WTC11 (cell line): ENCODE measurements around the gene PROP1. TPM values are rescaled to one million over a fixed set of nuclear protein-coding genes. Genes with fewer than 3 reads are reported as not detected.
"Not testable (repeated sequence)": the region's sequence is repeated elsewhere in the genome, so short reads cannot be mapped to it uniquely, and the experiment has no call there.

Experiments used
- ATAC-seq: fragments of 200-7000 bp; cut with Tn5 transposase; 2 replicates; pipeline ENCODE4 v1.10.0; 2021; ENCODE audit warnings: mild to moderate bottlenecking, moderate library complexity
- CTCF ChIA-PET: fragments of 300-600 bp; sonication (Branson Sonifier 250); formaldehyde crosslinking; loops from one replicate; lab custom pipeline; 2021; ENCODE audit warnings: antibody characterized with exemption; lab: Charles Lee
- POLR2A ChIA-PET: fragments of 350-600 bp; sonication (Branson Sonifier 250); formaldehyde crosslinking; loops from one replicate; lab custom pipeline; 2021; ENCODE audit warnings: antibody characterized with exemption; lab: Charles Lee
- DNase-seq: peaks from one replicate; pipeline ENCODE4 v3.0.0; 2021; ENCODE audit warnings: low spot score
- H3K27ac Mint-ChIP-seq: 2 replicates; pipeline ENCODE4 v1.8.0; 2021; ENCODE audit warnings: mixed read lengths
- H3K27me3 Mint-ChIP-seq: 2 replicates; pipeline ENCODE4 v1.8.0; 2021; ENCODE audit warnings: low read depth, mild to moderate bottlenecking, moderate library complexity, mixed read lengths
- H3K36me3 Mint-ChIP-seq: 2 replicates; pipeline ENCODE4 v1.8.0; 2021; ENCODE audit warnings: mixed read lengths
- H3K4me1 Mint-ChIP-seq: 2 replicates; pipeline ENCODE4 v1.8.0; 2022; ENCODE audit warnings: mixed read lengths
- H3K4me3 Mint-ChIP-seq: 2 replicates; pipeline ENCODE4 v1.8.0; 2021; ENCODE audit warnings: mild to moderate bottlenecking, moderate library complexity, mixed read lengths
- H3K9me3 Mint-ChIP-seq: 2 replicates; pipeline ENCODE4 v1.8.0; 2021; ENCODE audit warnings: mixed read lengths
- ATF1 ChIP-seq: sonication (generic); formaldehyde crosslinking; IDR thresholded peaks from 2 replicates; pipeline ENCODE4 v1.8.1; 2023; ENCODE audit warnings: mild to moderate bottlenecking, moderate library complexity, missing genetic modification reagents
- CDX4 ChIP-seq: fragments of 250-450 bp; sonication (Bioruptor Pico); IDR thresholded peaks from 2 replicates; pipeline ENCODE4 v1.9.0; 2021; ENCODE audit warnings: moderate library complexity, mild to moderate bottlenecking, inconsistent platforms, borderline replicate concordance
- E2F1 ChIP-seq: sonication (generic); formaldehyde crosslinking; IDR thresholded peaks from 2 replicates; pipeline ENCODE4 v1.8.0; 2022; ENCODE audit warnings: mild to moderate bottlenecking, missing genetic modification reagents
- E2F5 ChIP-seq: sonication (generic); formaldehyde crosslinking; IDR thresholded peaks from 2 replicates; pipeline ENCODE4 v1.8.1; 2022; ENCODE audit warnings: mild to moderate bottlenecking, moderate library complexity, missing genetic modification reagents
- ELF4 ChIP-seq: sonication (generic); formaldehyde crosslinking; IDR thresholded peaks from 2 replicates; pipeline ENCODE4 v1.8.1; 2022; ENCODE audit warnings: low read depth, mild to moderate bottlenecking, moderate library complexity, missing genetic modification reagents
- ERG ChIP-seq: fragments of 250-450 bp; sonication (Bioruptor Pico); IDR thresholded peaks from 2 replicates; pipeline ENCODE4 v1.8.0; 2021; ENCODE audit warnings: mild to moderate bottlenecking
- GABPB1 ChIP-seq: sonication (generic); formaldehyde crosslinking; IDR thresholded peaks from 2 replicates; pipeline ENCODE4 v1.8.1; 2023; ENCODE audit warnings: mild to moderate bottlenecking, missing genetic modification reagents
- JAZF1 ChIP-seq: fragments of 250-450 bp; sonication (Bioruptor Pico); IDR thresholded peaks from 2 replicates; pipeline ENCODE4 v1.9.0; 2021; ENCODE audit warnings: moderate library complexity, mild to moderate bottlenecking, inconsistent platforms
- NFE2L1 ChIP-seq: sonication (generic); formaldehyde crosslinking; IDR thresholded peaks from 2 replicates; pipeline ENCODE4 v1.8.1; 2023; ENCODE audit warnings: missing genetic modification reagents
- NFYB ChIP-seq: sonication (generic); formaldehyde crosslinking; conservative IDR thresholded peaks from 2 replicates; pipeline ENCODE4 v1.8.0; 2022; ENCODE audit warnings: low read depth, missing genetic modification reagents
- SMAD3 ChIP-seq: sonication (generic); formaldehyde crosslinking; IDR thresholded peaks from 2 replicates; pipeline ENCODE4 v1.8.0; 2022; ENCODE audit warnings: missing genetic modification reagents, mild to moderate bottlenecking, borderline replicate concordance
- SMAD4 ChIP-seq: sonication (generic); formaldehyde crosslinking; IDR thresholded peaks from 2 replicates; pipeline ENCODE4 v1.8.0; 2022; ENCODE audit warnings: mild to moderate bottlenecking, missing genetic modification reagents
- TEAD4 ChIP-seq: sonication (generic); formaldehyde crosslinking; IDR thresholded peaks from 2 replicates; pipeline ENCODE4 v1.8.0; 2022; ENCODE audit warnings: mild to moderate bottlenecking, missing genetic modification reagents
- ZBTB21 ChIP-seq: sonication (generic); formaldehyde crosslinking; IDR thresholded peaks from 2 replicates; pipeline ENCODE4 v1.8.1; 2023; ENCODE audit warnings: mild to moderate bottlenecking, missing genetic modification reagents, borderline replicate concordance
- ZNF121 ChIP-seq: sonication (generic); formaldehyde crosslinking; IDR thresholded peaks from 2 replicates; pipeline ENCODE4 v1.8.0; 2023; ENCODE audit warnings: missing genetic modification reagents
- ZNF396 ChIP-seq: fragments of 250-450 bp; sonication (Bioruptor Pico); IDR thresholded peaks from 2 replicates; pipeline ENCODE4 v1.8.0; 2021; ENCODE audit warnings: mild to moderate bottlenecking, moderate library complexity, borderline replicate concordance
- ZNF425 ChIP-seq: fragments of 250-450 bp; sonication (Bioruptor Pico); conservative IDR thresholded peaks from 2 replicates; pipeline ENCODE4 v1.9.0; 2021; ENCODE audit warnings: mild to moderate bottlenecking
- total RNA-seq: library from RNA; stranded (reverse); gene quantifications from 3 replicates; pipeline ENCODE4 v1.2.3, GENCODE V29; 2021
- TF ChIP-seq, protein P1 (sequence below): sonication (generic); formaldehyde crosslinking; IDR thresholded peaks from 2 replicates; pipeline ENCODE4 v1.8.1; 2023; ENCODE audit warnings: mild to moderate bottlenecking, moderate library complexity, missing genetic modification reagents
- TF ChIP-seq, protein P2 (sequence below): sonication (generic); formaldehyde crosslinking; IDR thresholded peaks from 2 replicates; pipeline ENCODE4 v1.8.1; 2022; ENCODE audit warnings: low read depth, missing genetic modification reagents, borderline replicate concordance
- TF ChIP-seq, protein P3 (sequence below): sonication (generic); formaldehyde crosslinking; conservative IDR thresholded peaks from 2 replicates; pipeline ENCODE4 v1.8.1; 2023; ENCODE audit warnings: mild to moderate bottlenecking, low read depth, missing genetic modification reagents, moderate library complexity

Gene PROP1
- total RNA-seq, 1 experiment from 2014 or later = not detected

DNA sequence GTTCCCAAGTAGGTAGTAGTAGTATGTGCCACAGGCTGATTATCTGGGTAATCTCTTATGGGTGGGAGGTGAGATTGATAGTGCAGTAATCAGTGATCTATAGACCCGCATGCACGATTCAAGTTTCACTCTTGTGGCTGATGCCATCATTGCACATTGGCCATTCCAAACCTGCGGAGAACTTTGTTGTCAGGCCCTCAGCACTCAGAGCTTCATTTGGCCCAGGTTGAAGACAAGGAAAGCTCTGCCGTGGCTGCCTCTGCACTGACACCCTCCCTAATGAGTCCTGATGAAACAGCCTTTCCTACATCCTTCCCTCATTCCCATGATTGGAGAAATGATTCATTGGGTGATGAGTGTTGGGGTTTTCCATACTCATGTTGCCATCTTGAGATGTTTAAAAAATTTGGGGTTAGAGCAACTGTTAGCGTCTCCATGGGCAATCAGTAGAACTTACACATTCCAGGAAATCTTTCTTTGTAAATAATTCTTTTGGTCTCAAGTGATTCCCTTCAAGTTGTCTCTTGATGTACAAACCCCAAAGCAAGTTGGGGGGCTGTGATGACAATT is 22.9 kb downstream of the PROP1 start:
- DNase-seq (no peak), ATAC-seq (no peak)
- H3K27me3 Mint-ChIP-seq = peaks cover 29% of the 10 kb centered on the region
- H3K27ac Mint-ChIP-seq = no peak overlapping the region
- no peaks in the 10 kb centered on the region for H3K4me1 Mint-ChIP-seq
- TF ChIP-seq E2F1 (CRISPR knock-in tag) (no peak), NFYB (CRISPR knock-in tag) (no peak), ZNF121 (CRISPR knock-in tag) (no peak), JAZF1 (CRISPR knock-in tag) (no peak)
- peaks cover 32% of the 10 kb centered on the region for H3K36me3 Mint-ChIP-seq
- H3K4me3 Mint-ChIP-seq = no peak overlapping the region
- CTCF ChIA-PET = no interaction called here
- H3K9me3 Mint-ChIP-seq = peaks cover 56% of the 10 kb centered on the region
- POLR2A ChIA-PET = no interaction called here

DNA sequence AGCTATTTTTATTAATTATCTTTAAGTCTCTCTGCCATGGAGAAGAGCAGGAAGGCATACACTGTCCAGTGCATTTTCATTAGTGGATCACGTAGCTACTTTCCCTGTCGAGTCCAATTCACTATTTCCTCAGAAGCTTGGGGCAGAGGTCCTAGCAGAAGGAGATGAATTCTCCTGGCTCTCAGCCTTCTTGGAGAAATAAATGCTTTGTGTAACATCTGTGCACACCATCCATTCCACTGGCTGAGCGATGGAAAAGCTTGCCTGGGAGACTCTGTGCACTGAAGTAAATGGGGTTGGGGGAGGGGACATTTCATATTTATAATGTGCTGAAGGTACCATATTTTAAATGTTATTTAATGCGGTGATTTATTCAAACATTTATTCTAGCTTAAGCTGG is 23.4 kb downstream of the PROP1 start:
- no peaks in the 10 kb centered on the region for H3K4me1 Mint-ChIP-seq
- CTCF ChIA-PET = no interaction called here
- ATAC-seq (no peak), DNase-seq (no peak)
- H3K36me3 Mint-ChIP-seq = peaks cover 32% of the 10 kb centered on the region
- peaks cover 56% of the 10 kb centered on the region for H3K9me3 Mint-ChIP-seq
- peaks cover 29% of the 10 kb centered on the region for H3K27me3 Mint-ChIP-seq
- H3K27ac Mint-ChIP-seq = no peak overlapping the region
- H3K4me3 Mint-ChIP-seq = no peak overlapping the region
- POLR2A ChIA-PET = no interaction called here
- TF ChIP-seq ZNF425 (no peak), ZBTB21 (no peak), E2F5 (CRISPR knock-in tag) (no peak), ERG (CRISPR knock-in tag) (no peak), ELF4 (CRISPR knock-in tag) (no peak), ATF1 (no peak), ZNF396 (CRISPR knock-in tag) (no peak), TEAD4 (CRISPR knock-in tag) (no peak), SMAD3 (no peak), NFE2L1 (no peak), SMAD4 (no peak), GABPB1 (CRISPR knock-in tag) (no peak), CDX4 (CRISPR knock-in tag) (no peak)
- TF ChIP-seq, protein P1, sequence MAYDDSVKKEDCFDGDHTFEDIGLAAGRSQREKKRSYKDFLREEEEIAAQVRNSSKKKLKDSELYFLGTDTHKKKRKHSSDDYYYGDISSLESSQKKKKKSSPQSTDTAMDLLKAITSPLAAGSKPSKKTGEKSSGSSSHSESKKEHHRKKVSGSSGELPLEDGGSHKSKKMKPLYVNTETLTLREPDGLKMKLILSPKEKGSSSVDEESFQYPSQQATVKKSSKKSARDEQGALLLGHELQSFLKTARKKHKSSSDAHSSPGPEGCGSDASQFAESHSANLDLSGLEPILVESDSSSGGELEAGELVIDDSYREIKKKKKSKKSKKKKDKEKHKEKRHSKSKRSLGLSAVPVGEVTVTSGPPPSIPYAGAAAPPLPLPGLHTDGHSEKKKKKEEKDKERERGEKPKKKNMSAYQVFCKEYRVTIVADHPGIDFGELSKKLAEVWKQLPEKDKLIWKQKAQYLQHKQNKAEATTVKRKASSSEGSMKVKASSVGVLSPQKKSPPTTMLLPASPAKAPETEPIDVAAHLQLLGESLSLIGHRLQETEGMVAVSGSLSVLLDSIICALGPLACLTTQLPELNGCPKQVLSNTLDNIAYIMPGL = no peak
- TF ChIP-seq, protein P2, sequence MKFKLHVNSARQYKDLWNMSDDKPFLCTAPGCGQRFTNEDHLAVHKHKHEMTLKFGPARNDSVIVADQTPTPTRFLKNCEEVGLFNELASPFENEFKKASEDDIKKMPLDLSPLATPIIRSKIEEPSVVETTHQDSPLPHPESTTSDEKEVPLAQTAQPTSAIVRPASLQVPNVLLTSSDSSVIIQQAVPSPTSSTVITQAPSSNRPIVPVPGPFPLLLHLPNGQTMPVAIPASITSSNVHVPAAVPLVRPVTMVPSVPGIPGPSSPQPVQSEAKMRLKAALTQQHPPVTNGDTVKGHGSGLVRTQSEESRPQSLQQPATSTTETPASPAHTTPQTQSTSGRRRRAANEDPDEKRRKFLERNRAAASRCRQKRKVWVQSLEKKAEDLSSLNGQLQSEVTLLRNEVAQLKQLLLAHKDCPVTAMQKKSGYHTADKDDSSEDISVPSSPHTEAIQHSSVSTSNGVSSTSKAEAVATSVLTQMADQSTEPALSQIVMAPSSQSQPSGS (CRISPR knock-in tag) = no peak
- TF ChIP-seq, protein P3, sequence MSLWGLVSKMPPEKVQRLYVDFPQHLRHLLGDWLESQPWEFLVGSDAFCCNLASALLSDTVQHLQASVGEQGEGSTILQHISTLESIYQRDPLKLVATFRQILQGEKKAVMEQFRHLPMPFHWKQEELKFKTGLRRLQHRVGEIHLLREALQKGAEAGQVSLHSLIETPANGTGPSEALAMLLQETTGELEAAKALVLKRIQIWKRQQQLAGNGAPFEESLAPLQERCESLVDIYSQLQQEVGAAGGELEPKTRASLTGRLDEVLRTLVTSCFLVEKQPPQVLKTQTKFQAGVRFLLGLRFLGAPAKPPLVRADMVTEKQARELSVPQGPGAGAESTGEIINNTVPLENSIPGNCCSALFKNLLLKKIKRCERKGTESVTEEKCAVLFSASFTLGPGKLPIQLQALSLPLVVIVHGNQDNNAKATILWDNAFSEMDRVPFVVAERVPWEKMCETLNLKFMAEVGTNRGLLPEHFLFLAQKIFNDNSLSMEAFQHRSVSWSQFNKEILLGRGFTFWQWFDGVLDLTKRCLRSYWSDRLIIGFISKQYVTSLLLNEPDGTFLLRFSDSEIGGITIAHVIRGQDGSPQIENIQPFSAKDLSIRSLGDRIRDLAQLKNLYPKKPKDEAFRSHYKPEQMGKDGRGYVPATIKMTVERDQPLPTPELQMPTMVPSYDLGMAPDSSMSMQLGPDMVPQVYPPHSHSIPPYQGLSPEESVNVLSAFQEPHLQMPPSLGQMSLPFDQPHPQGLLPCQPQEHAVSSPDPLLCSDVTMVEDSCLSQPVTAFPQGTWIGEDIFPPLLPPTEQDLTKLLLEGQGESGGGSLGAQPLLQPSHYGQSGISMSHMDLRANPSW (CRISPR knock-in tag) = no peak
- TF ChIP-seq, all 79 proteins: peak for 0

DNA sequence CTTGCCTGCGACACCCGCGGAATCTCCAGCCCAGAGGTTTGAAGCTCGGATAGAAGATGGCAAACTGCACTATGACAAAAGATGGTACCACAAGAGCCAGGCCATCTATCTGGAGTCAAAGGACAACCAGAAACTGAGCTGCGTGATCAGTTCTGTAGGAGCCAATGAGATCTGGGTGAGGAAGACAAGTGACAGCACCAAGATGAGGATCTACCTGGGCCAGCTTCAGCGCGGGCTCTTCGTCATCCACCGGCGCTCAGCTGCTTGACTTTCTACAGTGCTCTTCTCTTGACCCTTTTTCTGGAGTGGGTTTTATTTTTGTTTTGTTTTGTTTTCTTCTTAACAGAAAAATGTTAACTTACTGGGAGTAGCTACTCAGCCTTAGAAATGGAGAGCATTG is 24.0 kb downstream of the PROP1 start:
- H3K27ac Mint-ChIP-seq, H3K4me1 Mint-ChIP-seq, H3K4me3 Mint-ChIP-seq, DNase-seq, ATAC-seq, POLR2A ChIA-PET: not testable (repeated sequence)
- Mint-ChIP-seq H3K9me3 (peaks cover 56% of the 10 kb centered on the region), H3K27me3 (peaks cover 29% of the 10 kb centered on the region), H3K36me3 (peaks cover 34% of the 10 kb centered on the region)
- CTCF ChIA-PET = interaction anchor here (0.9 kb wide), 1 partner anchor 11 kb away, joined by 4 read pairs; no protein-coding TSS in a partner anchor
